Fibroblast of peridontal ligament (primary cell): Measurements from ENCODE around the gene CEACAM7.
A peak's percentile ranks its signal among the peaks of the same experiment; 100 is the strongest.
"Not testable (repeated sequence)": the region's sequence is repeated elsewhere in the genome, so short reads cannot be mapped to it uniquely, and the experiment has no call there.

Source experiments
- DNase-seq: peaks from one replicate; pipeline ENCODE4 v3.0.0-alpha.2; 2010; ENCODE audit errors: extremely low read depth

The CEACAM7 gene

DNA sequence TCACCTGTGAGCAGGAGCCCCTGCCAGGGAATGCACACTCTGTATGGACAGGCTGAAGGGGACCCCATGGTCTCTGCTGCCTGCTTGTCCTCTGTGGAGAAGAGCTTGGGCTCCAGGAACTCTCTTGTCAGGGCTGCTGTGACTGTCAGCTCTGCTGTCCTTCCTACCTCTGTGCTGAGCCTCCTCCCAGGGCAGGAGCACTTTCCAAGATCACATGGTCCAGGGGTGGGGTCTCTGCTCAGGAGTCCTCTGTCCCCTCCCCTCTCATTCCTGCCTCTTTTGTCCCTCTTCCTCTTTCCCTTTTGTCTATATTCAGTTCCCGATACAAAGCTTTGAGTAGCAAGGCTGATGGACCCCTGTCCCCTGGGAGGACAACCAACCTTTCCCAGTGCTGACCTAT is at the start of gene CEACAM7:
Gene CEACAM7 (minus strand): TSS at position 173 of the 400 bp plus-strand sequence. CDS start 105 bp downstream, at position 68.
- DNase-seq = no peak

- no peak for DNase-seq
These were observed 47.1 kb upstream of the CEACAM7 start for GRCh38 chr19:41735071-41735600.

- no peak for DNase-seq
These were observed 46.5 kb upstream of the CEACAM7 start for GRCh38 chr19:41734585-41734984.

DNA sequence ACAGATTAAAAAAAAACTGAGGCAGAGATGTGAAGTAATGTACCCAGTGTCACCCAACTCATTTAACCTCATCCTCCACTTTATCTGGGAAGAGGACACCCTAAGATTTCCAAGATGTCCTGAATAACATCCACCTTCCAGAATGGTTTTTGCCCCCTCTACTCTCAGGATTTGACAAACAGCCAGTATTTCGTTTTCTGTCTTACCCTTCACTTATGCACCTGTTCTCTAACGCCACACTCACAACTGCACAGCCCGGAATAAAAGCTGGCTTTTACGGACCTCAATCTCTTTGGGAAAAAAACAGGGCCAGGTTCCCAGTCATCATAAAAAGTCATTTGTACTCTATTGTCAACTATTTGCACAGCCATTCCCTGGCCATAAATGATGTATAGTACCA is 46.1 kb upstream of the CEACAM7 start:
- DNase-seq = no peak

DNA sequence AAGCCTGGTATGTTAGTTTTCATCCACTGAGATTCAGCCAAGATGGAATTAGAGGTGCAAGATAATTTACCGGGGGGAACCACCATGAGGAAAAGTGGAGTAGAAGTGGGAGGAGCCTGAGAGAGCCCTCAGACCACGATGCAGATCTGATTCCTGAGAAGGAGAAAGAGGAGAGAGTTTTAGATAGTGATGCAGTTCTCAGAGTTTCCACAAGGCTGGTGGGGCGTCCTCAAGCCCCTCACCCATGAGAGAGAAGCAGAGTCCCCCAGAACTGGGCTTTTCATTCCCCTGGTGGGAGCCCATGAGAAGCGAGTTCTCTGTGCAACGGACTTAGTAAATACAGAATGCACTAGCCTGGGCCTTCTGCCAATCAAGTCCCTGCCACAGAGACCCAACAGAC is 38.4 kb upstream of the CEACAM7 start:
- no peak for DNase-seq

- DNase-seq = no peak
These were observed 32.0 kb upstream of the CEACAM7 start for GRCh38 chr19:41720103-41720502.

- DNase-seq = no peak
These were observed 30.7 kb upstream of the CEACAM7 start for GRCh38 chr19:41718761-41719160.

GRCh38 chr19:41714598-41714997 is 26.5 kb upstream of the CEACAM7 start:
- DNase-seq = no peak

GRCh38 chr19:41711376-41712261 is 23.5 kb upstream of the CEACAM7 start:
- no peak for DNase-seq

GRCh38 chr19:41709951-41710645 is 22.0 kb upstream of the CEACAM7 start:
- no peak for DNase-seq

DNA sequence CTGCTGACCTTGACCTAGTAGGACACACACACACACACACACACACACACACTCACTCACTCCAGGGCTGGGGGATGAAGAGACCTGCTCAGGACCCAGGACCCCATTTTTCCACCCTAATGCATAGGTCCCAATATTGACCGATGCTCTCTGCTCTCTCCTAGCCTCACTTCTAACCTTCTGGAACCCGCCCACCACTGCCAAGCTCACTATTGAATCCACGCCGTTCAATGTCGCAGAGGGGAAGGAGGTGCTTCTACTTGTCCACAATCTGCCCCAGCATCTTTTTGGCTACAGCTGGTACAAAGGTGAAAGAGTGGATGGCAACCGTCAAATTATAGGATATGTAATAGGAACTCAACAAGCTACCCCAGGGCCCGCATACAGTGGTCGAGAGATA is 21.4 kb upstream of the CEACAM7 start:
- DNase-seq = not testable (repeated sequence)

DNA sequence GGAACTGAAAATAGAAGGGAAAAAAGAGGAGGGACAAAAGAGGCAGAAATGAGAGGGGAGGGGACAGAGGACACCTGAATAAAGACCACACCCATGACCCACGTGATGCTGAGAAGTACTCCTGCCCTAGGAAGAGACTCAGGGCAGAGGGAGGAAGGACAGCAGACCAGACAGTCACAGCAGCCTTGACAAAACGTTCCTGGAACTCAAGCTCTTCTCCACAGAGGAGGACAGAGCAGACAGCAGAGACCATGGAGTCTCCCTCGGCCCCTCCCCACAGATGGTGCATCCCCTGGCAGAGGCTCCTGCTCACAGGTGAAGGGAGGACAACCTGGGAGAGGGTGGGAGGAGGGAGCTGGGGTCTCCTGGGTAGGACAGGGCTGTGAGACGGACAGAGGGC is 20.4 kb upstream of the CEACAM7 start, which contains the start of gene CEACAM5:
Gene CEACAM5 (plus strand): TSS at position 146 of the 400 bp plus-strand sequence. CDS start 106 bp downstream, at position 252.
- no peak for DNase-seq

- DNase-seq = no peak
These were observed 19.9 kb upstream of the CEACAM7 start for GRCh38 chr19:41707871-41708371.

- DNase-seq = no peak
These were observed 19.4 kb upstream of the CEACAM7 start for GRCh38 chr19:41707502-41707812.

DNA sequence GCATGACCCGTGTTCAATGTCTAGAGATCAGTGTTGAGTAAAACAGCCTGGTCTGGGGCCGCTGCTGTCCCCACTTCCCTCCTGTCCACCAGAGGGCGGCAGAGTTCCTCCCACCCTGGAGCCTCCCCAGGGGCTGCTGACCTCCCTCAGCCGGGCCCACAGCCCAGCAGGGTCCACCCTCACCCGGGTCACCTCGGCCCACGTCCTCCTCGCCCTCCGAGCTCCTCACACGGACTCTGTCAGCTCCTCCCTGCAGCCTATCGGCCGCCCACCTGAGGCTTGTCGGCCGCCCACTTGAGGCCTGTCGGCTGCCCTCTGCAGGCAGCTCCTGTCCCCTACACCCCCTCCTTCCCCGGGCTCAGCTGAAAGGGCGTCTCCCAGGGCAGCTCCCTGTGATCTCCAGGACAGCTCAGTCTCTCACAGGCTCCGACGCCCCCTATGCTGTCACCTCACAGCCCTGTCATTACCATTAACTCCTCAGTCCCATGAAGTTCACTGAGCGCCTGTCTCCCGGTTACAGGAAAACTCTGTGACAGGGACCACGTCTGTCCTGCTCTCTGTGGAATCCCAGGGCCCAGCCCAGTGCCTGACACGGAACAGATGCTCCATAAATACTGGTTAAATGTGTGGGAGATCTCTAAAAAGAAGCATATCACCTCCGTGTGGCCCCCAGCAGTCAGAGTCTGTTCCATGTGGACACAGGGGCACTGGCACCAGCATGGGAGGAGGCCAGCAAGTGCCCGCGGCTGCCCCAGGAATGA is 18.9 kb upstream of the CEACAM7 start:
- DNase-seq = no peak

DNA sequence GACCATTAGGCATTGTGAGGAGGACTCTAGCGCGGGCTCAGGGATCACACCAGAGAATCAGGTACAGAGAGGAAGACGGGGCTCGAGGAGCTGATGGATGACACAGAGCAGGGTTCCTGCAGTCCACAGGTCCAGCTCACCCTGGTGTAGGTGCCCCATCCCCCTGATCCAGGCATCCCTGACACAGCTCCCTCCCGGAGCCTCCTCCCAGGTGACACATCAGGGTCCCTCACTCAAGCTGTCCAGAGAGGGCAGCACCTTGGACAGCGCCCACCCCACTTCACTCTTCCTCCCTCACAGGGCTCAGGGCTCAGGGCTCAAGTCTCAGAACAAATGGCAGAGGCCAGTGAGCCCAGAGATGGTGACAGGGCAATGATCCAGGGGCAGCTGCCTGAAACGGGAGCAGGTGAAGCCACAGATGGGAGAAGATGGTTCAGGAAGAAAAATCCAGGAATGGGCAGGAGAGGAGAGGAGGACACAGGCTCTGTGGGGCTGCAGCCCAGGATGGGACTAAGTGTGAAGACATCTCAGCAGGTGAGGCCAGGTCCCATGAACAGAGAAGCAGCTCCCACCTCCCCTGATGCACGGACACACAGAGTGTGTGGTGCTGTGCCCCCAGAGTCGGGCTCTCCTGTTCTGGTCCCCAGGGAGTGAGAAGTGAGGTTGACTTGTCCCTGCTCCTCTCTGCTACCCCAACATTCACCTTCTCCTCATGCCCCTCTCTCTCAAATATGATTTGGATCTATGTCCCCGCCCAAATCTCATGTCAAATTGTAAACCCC is 17.5 kb upstream of the CEACAM7 start:
- peak; percentile 4 for DNase-seq

- no peak for DNase-seq
These were observed 15.7 kb upstream of the CEACAM7 start for GRCh38 chr19:41703602-41704293.

GRCh38 chr19:41702171-41702651 is 14.1 kb upstream of the CEACAM7 start:
- DNase-seq = peak; percentile 47

DNA sequence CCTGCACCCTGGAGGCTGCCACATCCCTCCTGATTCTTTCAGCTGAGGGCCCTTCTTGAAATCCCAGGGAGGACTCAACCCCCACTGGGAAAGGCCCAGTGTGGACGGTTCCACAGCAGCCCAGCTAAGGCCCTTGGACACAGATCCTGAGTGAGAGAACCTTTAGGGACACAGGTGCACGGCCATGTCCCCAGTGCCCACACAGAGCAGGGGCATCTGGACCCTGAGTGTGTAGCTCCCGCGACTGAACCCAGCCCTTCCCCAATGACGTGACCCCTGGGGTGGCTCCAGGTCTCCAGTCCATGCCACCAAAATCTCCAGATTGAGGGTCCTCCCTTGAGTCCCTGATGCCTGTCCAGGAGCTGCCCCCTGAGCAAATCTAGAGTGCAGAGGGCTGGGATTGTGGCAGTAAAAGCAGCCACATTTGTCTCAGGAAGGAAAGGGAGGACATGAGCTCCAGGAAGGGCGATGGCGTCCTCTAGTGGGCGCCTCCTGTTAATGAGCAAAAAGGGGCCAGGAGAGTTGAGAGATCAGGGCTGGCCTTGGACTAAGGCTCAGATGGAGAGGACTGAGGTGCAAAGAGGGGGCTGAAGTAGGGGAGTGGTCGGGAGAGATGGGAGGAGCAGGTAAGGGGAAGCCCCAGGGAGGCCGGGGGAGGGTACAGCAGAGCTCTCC is 13.5 kb upstream of the CEACAM7 start:
- DNase-seq = no peak
